Measurements from ENCODE around the gene KDM5B.

GRCh38 chr1:202694314-202694713 lies 113.9 kb downstream of the KDM5B start:
- TF ChIP-seq CSDC2 (CRISPR knock-in tag; IDR thresholded peaks at IDR 0.05), result no peak
- TF ChIP-seq, protein P1, sequence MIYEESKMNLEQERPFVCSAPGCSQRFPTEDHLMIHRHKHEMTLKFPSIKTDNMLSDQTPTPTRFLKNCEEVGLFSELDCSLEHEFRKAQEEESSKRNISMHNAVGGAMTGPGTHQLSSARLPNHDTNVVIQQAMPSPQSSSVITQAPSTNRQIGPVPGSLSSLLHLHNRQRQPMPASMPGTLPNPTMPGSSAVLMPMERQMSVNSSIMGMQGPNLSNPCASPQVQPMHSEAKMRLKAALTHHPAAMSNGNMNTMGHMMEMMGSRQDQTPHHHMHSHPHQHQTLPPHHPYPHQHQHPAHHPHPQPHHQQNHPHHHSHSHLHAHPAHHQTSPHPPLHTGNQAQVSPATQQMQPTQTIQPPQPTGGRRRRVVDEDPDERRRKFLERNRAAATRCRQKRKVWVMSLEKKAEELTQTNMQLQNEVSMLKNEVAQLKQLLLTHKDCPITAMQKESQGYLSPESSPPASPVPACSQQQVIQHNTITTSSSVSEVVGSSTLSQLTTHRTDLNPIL (CRISPR knock-in tag; IDR thresholded peaks at IDR 0.05; ENCODE audit: low read depth), result no peak
- TF ChIP-seq OSR1 (CRISPR knock-in tag; IDR thresholded peaks at IDR 0.05), result no peak
- no peak for TF ChIP-seq SNAI2 (CRISPR knock-in tag; IDR thresholded peaks at IDR 0.05)
- no peak for TF ChIP-seq ZFP3 (CRISPR knock-in tag; IDR thresholded peaks at IDR 0.05)
- no peak for TF ChIP-seq ZFP30 (CRISPR knock-in tag; IDR thresholded peaks at IDR 0.05)
- TF ChIP-seq, protein P2, sequence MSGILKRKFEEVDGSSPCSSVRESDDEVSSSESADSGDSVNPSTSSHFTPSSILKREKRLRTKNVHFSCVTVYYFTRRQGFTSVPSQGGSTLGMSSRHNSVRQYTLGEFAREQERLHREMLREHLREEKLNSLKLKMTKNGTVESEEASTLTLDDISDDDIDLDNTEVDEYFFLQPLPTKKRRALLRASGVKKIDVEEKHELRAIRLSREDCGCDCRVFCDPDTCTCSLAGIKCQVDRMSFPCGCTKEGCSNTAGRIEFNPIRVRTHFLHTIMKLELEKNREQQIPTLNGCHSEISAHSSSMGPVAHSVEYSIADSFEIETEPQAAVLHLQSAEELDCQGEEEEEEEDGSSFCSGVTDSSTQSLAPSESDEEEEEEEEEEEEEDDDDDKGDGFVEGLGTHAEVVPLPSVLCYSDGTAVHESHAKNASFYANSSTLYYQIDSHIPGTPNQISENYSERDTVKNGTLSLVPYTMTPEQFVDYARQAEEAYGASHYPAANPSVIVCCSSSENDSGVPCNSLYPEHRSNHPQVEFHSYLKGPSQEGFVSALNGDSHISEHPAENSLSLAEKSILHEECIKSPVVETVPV (CRISPR knock-in tag; IDR thresholded peaks at IDR 0.05), result no peak
- no peak for TF ChIP-seq GLIS3 (CRISPR knock-in tag; IDR thresholded peaks at IDR 0.05)

Measured in SK-N-SH treated with all-trans-retinoic acid at 6 μM for 48 hours (cell line).